Muscle layer of colon (tissue), 2 donors: Measurements from ENCODE around the gene RPS6KA2.

Experiments used
- H3K27ac ChIP-seq: one replicate; pipeline ENCODE4 v1.7.0; 2013; ENCODE audit warnings: low read depth, mild to moderate bottlenecking, low read length, moderate library complexity
- H3K27me3 ChIP-seq, 2 donors: one replicate each; pipeline ENCODE4 v1.7.0; 2013; ENCODE audit warnings: low read length in 2 of 2, mild to moderate bottlenecking in 2 of 2; ENCODE audit not compliant: insufficient read depth in 2 of 2, control insufficient read depth in 1 of 2
- H3K36me3 ChIP-seq: one replicate; pipeline ENCODE4 v1.7.0; 2013; ENCODE audit warnings: mild to moderate bottlenecking, low read length; ENCODE audit not compliant: insufficient read depth
- H3K4me1 ChIP-seq: one replicate; pipeline ENCODE4 v1.7.0; 2013; ENCODE audit warnings: mild to moderate bottlenecking, low read length; ENCODE audit not compliant: insufficient read depth
- H3K4me3 ChIP-seq, 2 donors: one replicate each; pipeline ENCODE4 v1.7.0; 2013; ENCODE audit warnings: low read length in 2 of 2, low read depth in 1 of 2, mild to moderate bottlenecking in 1 of 2, moderate library complexity in 1 of 2
- H3K9ac ChIP-seq: one replicate; pipeline ENCODE4 v1.7.0; 2013; ENCODE audit warnings: low read length
- H3K9me3 ChIP-seq: one replicate; pipeline ENCODE4 v1.7.0; 2013; ENCODE audit warnings: mild to moderate bottlenecking, low read length
- donor health status: abdominal sarcoma.
- donor health status: Adenocarcinoma of cecum.

Gene RPS6KA2

DNA sequence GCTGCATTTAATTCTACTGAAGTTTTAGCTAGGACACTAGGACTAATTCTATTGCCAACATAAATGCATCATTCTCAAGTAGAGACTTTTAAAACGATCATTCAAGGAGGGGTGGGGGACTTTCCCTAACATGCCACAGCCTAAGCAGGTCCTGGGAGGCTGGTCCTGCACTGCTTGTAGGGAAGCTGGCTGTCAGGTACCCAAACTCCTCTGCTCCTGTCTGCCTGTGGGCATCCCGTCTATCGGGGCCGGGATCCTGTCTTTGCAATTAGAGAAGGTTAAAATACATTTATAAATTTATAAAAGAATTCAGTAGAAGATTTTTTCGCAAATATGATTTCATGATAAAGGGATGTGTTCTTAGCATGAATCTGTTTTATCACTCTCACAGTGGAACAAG is 192.7 kb downstream of the RPS6KA2 start:
- H3K9me3 ChIP-seq = no peaks in the 10 kb centered on the region
- peaks cover 6% of the 10 kb centered on the region for H3K36me3 ChIP-seq
- H3K27me3 ChIP-seq = no peaks in the 10 kb centered on the region
- H3K4me3 ChIP-seq = no peak overlapping the region
- no peak overlapping the region for H3K27ac ChIP-seq
- H3K4me1 ChIP-seq = no peaks in the 10 kb centered on the region
- no peak overlapping the region for H3K9ac ChIP-seq

DNA sequence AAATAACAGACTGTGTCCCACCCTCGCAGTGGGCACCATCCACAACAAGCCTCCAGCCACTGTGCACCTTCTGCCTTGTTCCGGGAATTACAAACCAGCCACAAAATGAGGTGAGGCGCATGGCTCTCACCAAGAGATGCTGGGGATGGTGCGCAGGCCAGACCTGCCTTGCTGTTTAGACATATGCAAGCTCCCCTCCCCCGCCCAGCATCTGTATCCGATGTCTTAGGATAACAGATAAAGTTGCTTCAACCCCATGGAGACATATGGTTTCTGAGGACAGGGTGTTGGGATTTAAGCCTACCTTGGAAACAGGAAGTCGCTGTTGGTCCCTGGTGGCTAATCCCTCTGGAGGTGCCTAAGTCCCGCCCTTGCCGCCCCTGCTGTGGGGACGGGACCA is 194.0 kb downstream of the RPS6KA2 start:
- Histone ChIP-seq H3K27me3 (no peaks in the 10 kb centered on the region), H3K9ac (no peak overlapping the region), H3K36me3 (peaks cover 6% of the 10 kb centered on the region)

DNA sequence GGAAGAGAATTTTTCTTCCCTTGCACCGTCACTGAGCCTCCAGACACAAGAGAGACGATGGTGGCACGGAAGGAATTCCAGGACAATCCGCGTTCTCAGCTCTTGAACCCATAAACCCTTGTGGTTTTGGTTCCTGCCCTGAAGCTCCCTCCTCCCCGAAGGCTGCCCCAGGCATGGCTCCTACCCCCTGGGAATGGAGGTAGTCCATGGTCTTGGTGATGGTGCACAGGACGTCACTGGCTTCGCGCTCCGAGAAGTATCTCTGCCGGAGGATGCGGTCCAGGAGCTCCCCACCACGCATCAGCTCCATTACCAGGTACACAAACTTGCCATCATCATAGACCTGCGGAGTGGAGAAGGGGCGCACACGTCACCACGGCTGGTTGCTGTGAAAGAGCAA is 196.8 kb downstream of the RPS6KA2 start:
- Histone ChIP-seq H3K9ac (no peak overlapping the region), H3K4me3 (no peak overlapping the region), H3K4me1 (no peaks in the 10 kb centered on the region), H3K27ac (no peak overlapping the region), H3K9me3 (no peaks in the 10 kb centered on the region), H3K27me3 (no peaks in the 10 kb centered on the region), H3K36me3 (peaks cover 6% of the 10 kb centered on the region)

More for the DNA sequence above, 194.0 kb downstream of the RPS6KA2 start:
- no peaks in the 10 kb centered on the region for H3K4me1 ChIP-seq
- no peak overlapping the region for H3K27ac ChIP-seq
- H3K9me3 ChIP-seq = no peaks in the 10 kb centered on the region
- no peak overlapping the region for H3K4me3 ChIP-seq

DNA sequence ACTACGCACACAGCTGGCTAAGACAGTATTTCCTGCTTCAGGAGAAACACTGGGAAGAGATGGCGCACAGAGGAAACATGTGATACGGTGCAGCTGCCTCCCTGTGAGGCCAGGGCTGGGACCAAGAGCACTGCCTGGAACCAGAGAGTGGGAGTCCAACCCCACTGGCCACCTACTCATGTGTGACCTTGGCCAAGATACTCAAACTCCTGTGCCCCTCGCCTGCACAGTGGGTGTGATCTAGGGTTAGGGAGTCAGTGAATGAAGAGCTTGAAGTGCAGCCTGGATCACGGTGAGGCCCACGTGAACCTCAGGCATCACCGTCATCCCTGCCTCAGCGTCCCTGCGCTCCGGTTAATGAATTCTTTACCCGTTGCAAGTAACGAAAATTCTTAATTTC is 202.6 kb downstream of the RPS6KA2 start:
- H3K27me3 ChIP-seq = no peaks in the 10 kb centered on the region
- H3K9ac ChIP-seq = no peak overlapping the region
- peaks cover 4% of the 10 kb centered on the region for H3K36me3 ChIP-seq
- no peaks in the 10 kb centered on the region for H3K9me3 ChIP-seq
- H3K27ac ChIP-seq = no peak overlapping the region
- no peak overlapping the region for H3K4me3 ChIP-seq
- no peaks in the 10 kb centered on the region for H3K4me1 ChIP-seq

DNA sequence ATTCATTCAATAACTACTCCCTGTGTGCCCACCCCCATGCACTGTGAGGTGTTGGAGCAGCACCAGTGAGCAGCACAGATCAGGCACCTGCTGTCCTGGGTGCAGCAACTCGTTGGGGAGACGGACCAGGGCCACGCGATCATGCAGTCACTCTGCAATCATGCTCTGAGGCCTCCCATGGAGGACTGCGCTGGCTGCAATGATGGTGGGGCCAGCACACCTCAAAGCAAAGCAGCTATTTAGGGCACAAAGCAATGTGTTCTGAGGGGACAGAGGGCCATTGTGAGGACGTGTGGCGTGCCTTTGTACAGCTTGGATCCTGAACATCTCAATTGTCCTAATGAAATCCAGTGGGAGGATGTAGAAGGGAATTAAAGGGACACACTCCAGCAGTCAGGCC is 203.3 kb downstream of the RPS6KA2 start:
- H3K4me3 ChIP-seq = no peak overlapping the region
- H3K27me3 ChIP-seq = no peaks in the 10 kb centered on the region
- no peak overlapping the region for H3K9ac ChIP-seq
- no peak overlapping the region for H3K27ac ChIP-seq
- peaks cover 5% of the 10 kb centered on the region for H3K36me3 ChIP-seq
- no peaks in the 10 kb centered on the region for H3K9me3 ChIP-seq
- no peaks in the 10 kb centered on the region for H3K4me1 ChIP-seq

DNA sequence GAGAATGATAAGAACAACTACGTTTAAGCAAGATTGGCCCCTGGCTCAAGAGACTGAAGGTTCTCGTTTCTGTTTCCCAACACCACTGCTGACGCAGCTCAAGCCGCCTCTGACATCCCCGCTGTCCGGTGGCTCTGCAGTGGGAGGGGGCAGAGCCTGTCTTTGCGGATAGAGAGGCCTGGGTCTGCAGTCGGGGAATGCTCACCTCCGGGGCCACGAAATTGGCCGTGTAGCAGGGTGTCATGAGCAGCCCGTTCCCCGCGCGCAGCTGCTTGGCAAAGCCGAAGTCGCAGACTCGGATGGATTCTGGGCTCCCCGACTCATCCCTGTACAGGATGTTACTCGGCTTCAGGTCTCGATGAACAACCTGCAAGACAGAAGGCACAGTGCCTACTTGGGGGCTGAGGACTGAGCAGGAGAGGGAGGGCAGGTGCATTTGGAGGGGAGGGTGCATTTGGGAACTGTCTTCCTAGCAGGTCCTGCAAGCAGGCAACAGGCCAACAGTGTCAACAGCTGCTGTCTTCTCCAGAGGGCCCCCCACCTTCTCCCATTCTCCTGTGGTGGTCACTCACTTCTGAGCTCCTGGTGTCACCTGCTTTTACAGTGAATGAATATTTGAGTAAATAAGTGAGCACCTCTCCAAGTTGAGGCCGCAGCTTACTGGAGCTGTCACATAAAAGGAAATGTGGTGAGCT is 203.9 kb downstream of the RPS6KA2 start:
- Histone ChIP-seq H3K4me1 (no peaks in the 10 kb centered on the region), H3K36me3 (peaks cover 11% of the 10 kb centered on the region), H3K27ac (no peak overlapping the region), H3K9ac (no peak overlapping the region), H3K9me3 (no peaks in the 10 kb centered on the region), H3K27me3 (no peaks in the 10 kb centered on the region), H3K4me3 (no peak overlapping the region)

DNA sequence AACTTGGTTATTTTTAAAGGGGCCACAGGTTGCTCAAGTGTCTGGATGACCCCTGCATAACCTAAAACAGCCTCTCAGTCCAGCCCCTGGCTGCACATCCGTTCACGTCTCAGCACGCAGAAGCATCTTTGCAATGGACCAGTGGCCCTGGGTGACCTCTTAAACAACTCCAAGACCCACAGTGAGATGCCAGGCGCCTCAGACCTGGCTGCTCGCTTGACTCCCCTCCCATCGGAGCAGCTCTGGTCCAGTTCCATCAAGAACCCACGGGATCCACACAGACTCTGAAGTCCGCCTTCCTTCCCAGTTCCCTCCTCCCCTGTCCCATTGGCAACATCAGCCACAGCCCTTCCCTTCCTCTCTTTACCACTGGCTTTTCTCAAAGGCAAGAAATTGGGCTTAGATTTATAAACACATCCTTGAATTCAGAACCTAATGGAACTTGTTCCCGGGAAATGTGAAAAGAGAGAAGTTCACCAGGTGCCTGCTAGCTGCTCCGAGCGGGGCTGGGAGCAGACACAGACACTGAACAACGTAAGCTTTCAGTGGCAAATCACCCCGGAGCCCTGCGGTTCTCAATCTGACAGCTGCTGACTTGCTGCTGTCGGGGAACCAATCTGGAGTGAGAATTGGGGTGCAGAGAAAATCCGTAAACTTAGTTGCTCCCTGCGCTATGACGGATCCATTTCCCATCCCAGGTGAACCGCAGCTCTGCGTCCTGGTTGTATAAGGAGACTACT is 204.7 kb downstream of the RPS6KA2 start:
- no peak overlapping the region for H3K9ac ChIP-seq
- H3K4me3 ChIP-seq = no peak overlapping the region
- no peaks in the 10 kb centered on the region for H3K9me3 ChIP-seq
- no peaks in the 10 kb centered on the region for H3K27me3 ChIP-seq
- H3K4me1 ChIP-seq = no peaks in the 10 kb centered on the region
- peaks cover 12% of the 10 kb centered on the region for H3K36me3 ChIP-seq
- no peak overlapping the region for H3K27ac ChIP-seq

DNA sequence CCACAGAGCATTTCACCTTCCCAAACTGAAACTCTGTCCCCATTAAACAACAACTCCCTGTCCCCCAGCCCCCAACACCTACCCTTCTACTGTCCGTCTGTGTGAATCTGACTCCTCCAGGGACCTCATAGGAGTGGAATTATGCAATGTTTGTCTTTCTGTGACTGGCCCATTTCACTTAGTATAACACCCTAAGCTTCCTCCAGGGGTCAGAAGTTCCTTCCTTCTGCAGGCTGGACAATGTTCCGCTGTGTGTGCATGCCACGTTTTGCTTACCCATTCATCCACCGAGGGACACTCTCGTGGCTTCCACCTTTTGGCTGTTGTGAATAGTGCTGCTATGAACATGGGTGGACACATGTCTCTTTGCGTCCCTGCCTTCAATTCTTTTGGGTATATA is 206.7 kb downstream of the RPS6KA2 start:
- H3K4me1 ChIP-seq = no peaks in the 10 kb centered on the region
- no peak overlapping the region for H3K4me3 ChIP-seq
- no peaks in the 10 kb centered on the region for H3K9me3 ChIP-seq
- no peak overlapping the region for H3K9ac ChIP-seq
- no peaks in the 10 kb centered on the region for H3K27me3 ChIP-seq
- H3K27ac ChIP-seq = no peak overlapping the region
- H3K36me3 ChIP-seq = peaks cover 12% of the 10 kb centered on the region

DNA sequence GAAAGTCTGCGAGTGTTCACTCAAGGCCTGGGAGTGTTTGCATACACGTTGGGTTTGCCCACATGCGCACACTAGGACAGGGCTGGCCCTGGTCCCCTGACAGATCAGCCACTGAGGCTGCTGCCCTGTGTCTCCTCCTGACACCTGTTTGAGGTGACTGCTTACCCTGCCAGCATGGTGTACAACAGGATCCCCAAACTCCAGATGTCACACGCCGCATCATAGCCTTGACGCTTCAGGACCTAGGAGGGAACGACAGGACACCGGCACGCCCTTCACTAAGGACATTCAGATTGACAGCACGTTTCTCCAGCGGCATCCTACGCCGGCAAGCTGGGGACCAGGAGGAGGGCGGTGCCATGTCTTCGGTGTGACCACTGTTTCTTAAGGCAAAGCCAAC is 207.3 kb downstream of the RPS6KA2 start:
- H3K27ac ChIP-seq = no peak overlapping the region
- H3K27me3 ChIP-seq = no peaks in the 10 kb centered on the region
- H3K4me1 ChIP-seq = no peaks in the 10 kb centered on the region
- no peaks in the 10 kb centered on the region for H3K9me3 ChIP-seq
- H3K9ac ChIP-seq = no peak overlapping the region
- H3K36me3 ChIP-seq = peaks cover 12% of the 10 kb centered on the region
- H3K4me3 ChIP-seq = no peak overlapping the region

DNA sequence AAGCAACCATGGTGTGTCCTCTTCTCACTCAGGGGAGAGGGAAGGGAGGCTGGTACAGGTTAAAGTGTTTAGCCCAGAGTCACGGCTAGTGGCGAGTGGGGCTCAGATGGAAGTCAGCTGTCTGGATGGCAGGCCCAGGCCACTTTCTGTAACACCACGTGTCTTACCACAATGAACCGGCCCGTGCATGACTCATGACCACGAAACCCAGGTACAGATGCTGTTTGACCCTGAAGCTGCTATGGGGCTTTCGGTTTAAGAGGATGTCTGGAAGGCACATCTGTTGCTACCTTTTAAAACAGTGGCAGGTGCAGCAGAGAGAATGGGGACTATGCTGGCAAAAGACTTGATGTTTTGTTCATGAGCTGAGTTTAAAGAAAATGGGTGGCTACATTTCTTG is 207.8 kb downstream of the RPS6KA2 start:
- Histone ChIP-seq H3K36me3 (peaks cover 12% of the 10 kb centered on the region), H3K9me3 (no peaks in the 10 kb centered on the region), H3K4me3 (no peak overlapping the region), H3K9ac (no peak overlapping the region), H3K27me3 (no peaks in the 10 kb centered on the region), H3K27ac (no peak overlapping the region), H3K4me1 (no peaks in the 10 kb centered on the region)

DNA sequence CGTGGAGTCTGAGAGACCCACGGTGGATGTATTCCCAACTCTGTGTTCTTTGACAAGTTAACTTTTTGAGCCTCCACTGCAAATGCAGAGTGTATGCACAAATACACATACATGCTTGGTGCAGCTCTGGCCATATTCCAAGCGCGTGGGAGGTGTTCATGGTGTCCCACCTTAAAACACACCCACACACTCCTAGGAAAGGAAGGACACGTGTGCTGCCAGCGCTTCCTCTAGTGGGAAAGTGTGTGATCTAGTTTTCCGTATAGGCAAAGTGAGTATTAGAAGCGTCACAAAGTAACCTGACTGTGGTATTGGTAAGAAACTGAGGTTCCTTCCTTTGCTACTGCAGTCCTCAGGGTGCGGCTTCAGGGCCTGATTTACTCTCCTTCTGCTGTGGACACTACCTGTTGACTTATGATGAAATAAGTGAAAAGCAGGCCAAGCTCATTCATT is 208.3 kb downstream of the RPS6KA2 start:
- Histone ChIP-seq H3K36me3 (peaks cover 11% of the 10 kb centered on the region), H3K9me3 (no peaks in the 10 kb centered on the region), H3K27ac (no peak overlapping the region), H3K27me3 (no peaks in the 10 kb centered on the region), H3K4me1 (no peaks in the 10 kb centered on the region), H3K4me3 (no peak overlapping the region), H3K9ac (no peak overlapping the region)

DNA sequence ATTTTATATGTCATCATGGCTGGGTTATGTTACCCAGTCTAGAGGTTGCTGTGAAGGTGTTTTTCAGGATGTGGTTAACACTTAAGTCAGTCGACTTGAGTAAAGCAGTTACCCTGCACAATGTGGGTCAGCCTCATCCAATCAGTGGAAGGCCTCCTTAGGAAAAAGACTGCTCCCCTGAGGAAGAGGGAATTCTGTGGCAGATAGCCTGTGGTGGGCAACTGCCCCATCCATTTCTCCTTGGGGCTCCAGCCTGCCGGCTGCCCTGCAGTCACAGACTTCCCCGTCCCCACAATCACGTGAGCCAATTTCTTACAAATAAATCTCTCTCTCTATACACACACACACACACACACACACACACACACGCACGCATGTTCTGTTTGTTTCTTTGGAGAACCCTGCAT is 209.8 kb downstream of the RPS6KA2 start:
- peaks cover 8% of the 10 kb centered on the region for H3K36me3 ChIP-seq
- no peaks in the 10 kb centered on the region for H3K4me1 ChIP-seq
- no peaks in the 10 kb centered on the region for H3K27me3 ChIP-seq

More for the DNA sequence above, 209.8 kb downstream of the RPS6KA2 start:
- Histone ChIP-seq H3K9ac (no peak overlapping the region), H3K27ac (no peak overlapping the region), H3K9me3 (no peaks in the 10 kb centered on the region), H3K4me3 (no peak overlapping the region)
